CD4-positive, alpha-beta T cell treated with Interferon alpha-2 for 1 hour (primary cell): ENCODE data around the gene PRDX4.
"Not testable (repeated sequence)": the region's sequence is repeated elsewhere in the genome, so short reads cannot be mapped to it uniquely, and the experiment has no call there.

Experiments used
- DNase-seq, 2 donors: peaks; one replicate each; pipeline ENCODE4 v3.0.0-alpha.2; 2020 to 2022

The PRDX4 gene

GRCh38 chrX:23676486-23676885 lies 9.2 kb downstream of the PRDX4 start:
- DNase-seq: not testable (repeated sequence)

- DNase-seq: no peak
Measured at GRCh38 chrX:23692166-23692565, 24.9 kb downstream of the PRDX4 start.

- DNase-seq: peak; percentile 47 to 59
Measured at GRCh38 chrX:23694606-23695005, 27.3 kb downstream of the PRDX4 start.

- peak; percentile 9 to 24 for DNase-seq
Measured at GRCh38 chrX:23699636-23700194, 32.4 kb downstream of the PRDX4 start.

- no peak for DNase-seq
Measured at GRCh38 chrX:23704673-23705206, 37.4 kb downstream of the PRDX4 start.

- no peak for DNase-seq
Measured at GRCh38 chrX:23705235-23705634, 37.9 kb downstream of the PRDX4 start.

GRCh38 chrX:23720117-23720677 lies 52.9 kb downstream of the PRDX4 start:
- no peak for DNase-seq

- peak in 1 of 2 donors; percentile 18 for DNase-seq
Measured at GRCh38 chrX:23726191-23726590, 58.9 kb downstream of the PRDX4 start.

GRCh38 chrX:23727206-23727605 lies 59.9 kb downstream of the PRDX4 start:
- DNase-seq: no peak

- no peak for DNase-seq
Measured at GRCh38 chrX:23729214-23729613, 61.9 kb downstream of the PRDX4 start.

- no peak for DNase-seq
Measured at GRCh38 chrX:23731951-23732350, 64.7 kb downstream of the PRDX4 start.

- peak in 1 of 2 donors; percentile 36 for DNase-seq
Measured at GRCh38 chrX:23732704-23733103, 65.4 kb downstream of the PRDX4 start.
